ENCODE data around the gene GPR62. TPM values are rescaled to one million over a fixed set of nuclear protein-coding genes. Genes with fewer than 3 reads are reported as not detected.

The GPR62 gene
- total and polyA plus RNA-seq, 9 of the 15 experiments (the other 6 are each of a cell fraction or from before 2014, with no cell fraction given) = not detected

GRCh38 chr3:51941798-51942602 lies 13.2 kb upstream of the GPR62 start, which contains the start of the genes PARP3 and RRP9 (continued):
- TF ChIP-seq PHF8 (IDR thresholded peaks at IDR 0.05; ENCODE audit: borderline replicate concordance, low read length) = peak; percentile 75; the same call in 1 of the 2 replicates
- TF ChIP-seq ZNF766 (CRISPR knock-in tag; conservative IDR thresholded peaks at IDR 0.05) = no peak
- peak; percentile 94 for TF ChIP-seq MXI1 (IDR thresholded peaks at IDR 0.05; ENCODE audit: low read depth, low read length)
- peak; percentile 56 for TF ChIP-seq TBP (optimal IDR thresholded peaks at IDR 0.05; ENCODE audit: low read depth, low read length)
- no peak for TF ChIP-seq DDX20 (tag; IDR thresholded peaks at IDR 0.05; ENCODE audit: low read depth)
- 0 out of 2 replicates have a peak, but pooled peaks have one; percentile 32 for TF ChIP-seq ZKSCAN1 (IDR thresholded peaks at IDR 0.05; ENCODE audit: low read depth, low read length)
- TF ChIP-seq ZBTB26 (CRISPR knock-in tag; IDR thresholded peaks at IDR 0.05) = no peak
- TF ChIP-seq MNT (conservative IDR thresholded peaks at IDR 0.05) = peak; percentile 98 to 99
- peak; percentile 67 for TF ChIP-seq DEAF1 (CRISPR knock-in tag; IDR thresholded peaks at IDR 0.05)
- no peak for TF ChIP-seq POLR3G (IDR thresholded peaks at IDR 0.05; ENCODE audit: extremely low read depth, insufficient read length, insufficient replicate concordance)
- TF ChIP-seq ZBTB11 (CRISPR knock-in tag; IDR thresholded peaks at IDR 0.05) = peak in 1 of 3 experiments; percentile 84; a peak in 2 of 6 replicates
- no peak for TF ChIP-seq DNMT1 (IDR thresholded peaks at IDR 0.05)

Measured in K562 (cell line).